MM.1S (cell line): ENCODE measurements around the gene C16orf87.

Experiments used
- DNase-seq: peaks from one replicate; pipeline ENCODE4 v3.0.0-alpha.2; 2015
- H2AFZ ChIP-seq: fragments of 300-600 bp; sonication (generic); 2 replicates; pipeline ENCODE4 v1.6.0; 2016; ENCODE audit warnings: antibody characterized with exemption, low read length
- H3F3A ChIP-seq: fragments of 300-600 bp; sonication (generic); 2 replicates; pipeline ENCODE4 v1.6.1; 2016; ENCODE audit warnings: mild to moderate bottlenecking, antibody characterized with exemption, low read length, moderate library complexity, mixed read lengths; ENCODE audit not compliant: insufficient read depth
- H3K27ac ChIP-seq: fragments of 300-600 bp; sonication (generic); 2 replicates; pipeline ENCODE4 v1.5.1; 2016; ENCODE audit warnings: mild to moderate bottlenecking, low read length
- H3K27me3 ChIP-seq: fragments of 300-600 bp; sonication (generic); replicated peaks from 2 replicates; pipeline ENCODE4 v1.6.0; 2016; ENCODE audit warnings: low read length; ENCODE audit not compliant: insufficient read depth
- H3K36me3 ChIP-seq: fragments of 300-600 bp; sonication (generic); replicated peaks from 2 replicates; pipeline ENCODE4 v1.6.1; 2016; ENCODE audit warnings: mild to moderate bottlenecking, low read length, mixed read lengths; ENCODE audit not compliant: insufficient read depth
- H3K4me1 ChIP-seq: fragments of 300-600 bp; sonication (generic); 2 replicates; pipeline ENCODE4 v1.6.1; 2016; ENCODE audit warnings: low read length, mixed read lengths
- H3K4me2 ChIP-seq: fragments of 300-600 bp; sonication (generic); 2 replicates; pipeline ENCODE4 v1.6.0; 2016; ENCODE audit warnings: low read depth, low read length
- H3K4me3 ChIP-seq: fragments of 300-600 bp; sonication (generic); 2 replicates; pipeline ENCODE4 v1.5.1; 2016; ENCODE audit warnings: low read length, mixed read lengths
- H3K79me2 ChIP-seq: fragments of 300-600 bp; sonication (generic); 2 replicates; pipeline ENCODE4 v1.6.1; 2016; ENCODE audit warnings: mixed run types, low read length, mixed read lengths
- H3K9ac ChIP-seq: fragments of 300-600 bp; sonication (generic); 2 replicates; pipeline ENCODE4 v1.6.1; 2016; ENCODE audit warnings: low read length, mixed read lengths
- H3K9me2 ChIP-seq: fragments of 300-600 bp; sonication (generic); replicated peaks from 2 replicates; pipeline ENCODE4 v1.6.1; 2016; ENCODE audit warnings: mild to moderate bottlenecking, low read length, mixed read lengths; ENCODE audit not compliant: insufficient read depth
- H3K9me3 ChIP-seq: fragments of 300-600 bp; sonication (generic); replicated peaks from 2 replicates; pipeline ENCODE4 v1.6.1; 2016; ENCODE audit warnings: mild to moderate bottlenecking, low read length, mixed read lengths; ENCODE audit not compliant: insufficient read depth
- H4K20me1 ChIP-seq: fragments of 300-600 bp; sonication (generic); 2 replicates; pipeline ENCODE4 v1.6.1; 2016; ENCODE audit warnings: mild to moderate bottlenecking, low read length, moderate library complexity, mixed read lengths; ENCODE audit not compliant: insufficient read depth
- CTCF ChIP-seq: fragments of 300-600 bp; sonication (generic); IDR thresholded peaks from 2 replicates; pipeline ENCODE4 v1.5.1; 2016; ENCODE audit warnings: antibody characterized with exemption, low read length, mixed read lengths
- EZH2 ChIP-seq: fragments of 300-600 bp; sonication (generic); optimal IDR thresholded peaks from 2 replicates; pipeline ENCODE3; 2017; ENCODE audit warnings: low read depth, mild to moderate bottlenecking, antibody characterized with exemption, low read length, mixed read lengths
- EZH2phosphoT487 ChIP-seq: fragments of 300-600 bp; sonication (generic); IDR thresholded peaks from 2 replicates; pipeline ENCODE4 v1.6.1; 2018; ENCODE audit warnings: antibody characterized with exemption, low read length

C16orf87 gene

GRCh38 chr16:46765050-46765449 is 65.9 kb downstream of the C16orf87 start:
- no peaks in the 10 kb centered on the region for H3K27me3 ChIP-seq
- H3K4me2 ChIP-seq = no peak overlapping the region

GRCh38 chr16:46763147-46763546 is 67.8 kb downstream of the C16orf87 start:
- Histone ChIP-seq H3K4me1 (no peaks in the 10 kb centered on the region), H2AFZ (no peak overlapping the region), H3K4me3 (no peak overlapping the region), H3K4me2 (no peak overlapping the region), H3K9me2 (no peaks in the 10 kb centered on the region), H3F3A (no peaks in the 10 kb centered on the region), H3K27me3 (no peaks in the 10 kb centered on the region), H3K27ac (no peak overlapping the region), H3K9me3 (no peaks in the 10 kb centered on the region), H3K9ac (no peak overlapping the region), H3K79me2 (no peaks in the 10 kb centered on the region), H4K20me1 (no peaks in the 10 kb centered on the region), H3K36me3 (no peaks in the 10 kb centered on the region)
- TF ChIP-seq EZH2 (no peak), EZH2phosphoT487 (no peak), CTCF (no peak)
- DNase-seq = no peak

More at GRCh38 chr16:46765050-46765449, 65.9 kb downstream of the C16orf87 start:
- Histone ChIP-seq H3K4me1 (no peaks in the 10 kb centered on the region), H3K9me3 (no peaks in the 10 kb centered on the region), H3K9ac (no peak overlapping the region), H3K9me2 (no peaks in the 10 kb centered on the region), H2AFZ (no peak overlapping the region), H3K36me3 (no peaks in the 10 kb centered on the region), H3F3A (no peaks in the 10 kb centered on the region), H4K20me1 (no peaks in the 10 kb centered on the region), H3K4me3 (no peak overlapping the region), H3K27ac (no peak overlapping the region), H3K79me2 (no peaks in the 10 kb centered on the region)
- DNase-seq = no peak
- no peak for TF ChIP-seq EZH2phosphoT487
- TF ChIP-seq CTCF = no peak
- TF ChIP-seq EZH2 = no peak

- H3K4me2 ChIP-seq = no peak overlapping the region
- H3F3A ChIP-seq = no peaks in the 10 kb centered on the region
- H3K27ac ChIP-seq = no peak overlapping the region
- no peak overlapping the region for H3K9ac ChIP-seq
- TF ChIP-seq EZH2phosphoT487 = no peak
- TF ChIP-seq CTCF = no peak
- no peak for TF ChIP-seq EZH2
- H3K9me3 ChIP-seq = no peaks in the 10 kb centered on the region
- H3K27me3 ChIP-seq = no peaks in the 10 kb centered on the region
- no peaks in the 10 kb centered on the region for H3K9me2 ChIP-seq
- H3K79me2 ChIP-seq = no peaks in the 10 kb centered on the region
- no peak overlapping the region for H2AFZ ChIP-seq
- H3K36me3 ChIP-seq = no peaks in the 10 kb centered on the region
- no peak for DNase-seq
- H3K4me3 ChIP-seq = no peak overlapping the region
- H3K4me1 ChIP-seq = no peaks in the 10 kb centered on the region
- no peaks in the 10 kb centered on the region for H4K20me1 ChIP-seq
Measured at GRCh38 chr16:46762583-46762982, 68.4 kb downstream of the C16orf87 start.
